Right atrium auricular region (tissue), 2 donors: ENCODE measurements around the gene UMODL1. TPM values are rescaled to one million over a fixed set of nuclear protein-coding genes. Genes with fewer than 3 reads are reported as not detected.

Experiments used
- DNase-seq: peaks from one replicate; pipeline ENCODE4 v3.0.0-alpha.2; 2019; ENCODE audit warnings: low spot score
- H3K27ac ChIP-seq, 2 donors: fragments of 200-600 bp; sonication (generic); 1 replicate in 1 of 2; 2 replicates in 1 of 2; pipeline ENCODE4 v1.5.1; 2016 to 2019
- H3K27me3 ChIP-seq, 2 donors: fragments of 200-600 bp; sonication (generic); one replicate each; pipeline versions ENCODE4 v1.5.1 to v1.6.0; 2017 to 2019
- H3K36me3 ChIP-seq: fragments of 200-600 bp; sonication (generic); one replicate; pipeline ENCODE4 v1.5.1; 2016
- H3K4me1 ChIP-seq, 2 donors: fragments of 200-600 bp; sonication (generic); one replicate each; pipeline versions ENCODE4 v1.5.1 to v1.6.0; 2017 to 2019
- H3K4me3 ChIP-seq, 2 donors: fragments of 200-600 bp; sonication (generic); 1 replicate in 1 of 2; 2 replicates in 1 of 2; pipeline ENCODE4 v1.5.1; 2017 to 2019; ENCODE audit warnings: mild to moderate bottlenecking in 1 of 2, moderate library complexity in 1 of 2
- H3K9me3 ChIP-seq, 2 donors: fragments of 200-600 bp; sonication (generic); one replicate each; pipeline ENCODE4 v1.5.1; 2019
- total RNA-seq, 2 donors: library from RNA; depleted of rRNA; stranded (reverse); fragments of >200 nt; gene quantifications; one replicate each; pipeline ENCODE4 v1.1.0, GENCODE V29; 2016
- TF ChIP-seq, protein P1 (sequence below), 2 donors: fragments of 200-600 bp; sonication (generic); IDR thresholded peaks; one replicate each; pipeline ENCODE4 v1.5.1; 2019; ENCODE audit warnings: antibody characterized with exemption in 2 of 2

The UMODL1 gene
- total RNA-seq, 2 donors from 2014 or later = not detected

GRCh38 chr21:42068256-42068545, 2.9 kb upstream of the UMODL1 start:
- Histone ChIP-seq H3K4me3 (no peak overlapping the region), H3K9me3 (no peaks in the 10 kb centered on the region), H3K27ac (no peak overlapping the region), H3K4me1 (no peaks in the 10 kb centered on the region), H3K27me3 (no peaks in the 10 kb centered on the region), H3K36me3 (no peaks in the 10 kb centered on the region)
- no peak for DNase-seq
- TF ChIP-seq, protein P1, sequence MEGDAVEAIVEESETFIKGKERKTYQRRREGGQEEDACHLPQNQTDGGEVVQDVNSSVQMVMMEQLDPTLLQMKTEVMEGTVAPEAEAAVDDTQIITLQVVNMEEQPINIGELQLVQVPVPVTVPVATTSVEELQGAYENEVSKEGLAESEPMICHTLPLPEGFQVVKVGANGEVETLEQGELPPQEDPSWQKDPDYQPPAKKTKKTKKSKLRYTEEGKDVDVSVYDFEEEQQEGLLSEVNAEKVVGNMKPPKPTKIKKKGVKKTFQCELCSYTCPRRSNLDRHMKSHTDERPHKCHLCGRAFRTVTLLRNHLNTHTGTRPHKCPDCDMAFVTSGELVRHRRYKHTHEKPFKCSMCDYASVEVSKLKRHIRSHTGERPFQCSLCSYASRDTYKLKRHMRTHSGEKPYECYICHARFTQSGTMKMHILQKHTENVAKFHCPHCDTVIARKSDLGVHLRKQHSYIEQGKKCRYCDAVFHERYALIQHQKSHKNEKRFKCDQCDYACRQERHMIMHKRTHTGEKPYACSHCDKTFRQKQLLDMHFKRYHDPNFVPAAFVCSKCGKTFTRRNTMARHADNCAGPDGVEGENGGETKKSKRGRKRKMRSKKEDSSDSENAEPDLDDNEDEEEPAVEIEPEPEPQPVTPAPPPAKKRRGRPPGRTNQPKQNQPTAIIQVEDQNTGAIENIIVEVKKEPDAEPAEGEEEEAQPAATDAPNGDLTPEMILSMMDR (IDR thresholded peaks at IDR 0.05) = no peak

GRCh38 chr21:42068592-42068991, 2.5 kb upstream of the UMODL1 start:
- no peak for DNase-seq
- Histone ChIP-seq H3K4me3 (no peak overlapping the region), H3K27me3 (no peaks in the 10 kb centered on the region)

GRCh38 chr21:42069327-42069726, 1.8 kb upstream of the UMODL1 start:
- H3K9me3 ChIP-seq = no peaks in the 10 kb centered on the region
- TF ChIP-seq, protein P1 (IDR thresholded peaks at IDR 0.05) = no peak
- no peaks in the 10 kb centered on the region for H3K36me3 ChIP-seq
- no peak for DNase-seq
- no peak overlapping the region for H3K27ac ChIP-seq
- H3K4me3 ChIP-seq = no peak overlapping the region
- H3K4me1 ChIP-seq = no peaks in the 10 kb centered on the region
- H3K27me3 ChIP-seq = no peaks in the 10 kb centered on the region

More at GRCh38 chr21:42068592-42068991, 2.5 kb upstream of the UMODL1 start:
- no peaks in the 10 kb centered on the region for H3K36me3 ChIP-seq
- H3K27ac ChIP-seq = no peak overlapping the region
- TF ChIP-seq, protein P1 (IDR thresholded peaks at IDR 0.05) = no peak
- H3K9me3 ChIP-seq = no peaks in the 10 kb centered on the region
- H3K4me1 ChIP-seq = no peaks in the 10 kb centered on the region

DNA sequence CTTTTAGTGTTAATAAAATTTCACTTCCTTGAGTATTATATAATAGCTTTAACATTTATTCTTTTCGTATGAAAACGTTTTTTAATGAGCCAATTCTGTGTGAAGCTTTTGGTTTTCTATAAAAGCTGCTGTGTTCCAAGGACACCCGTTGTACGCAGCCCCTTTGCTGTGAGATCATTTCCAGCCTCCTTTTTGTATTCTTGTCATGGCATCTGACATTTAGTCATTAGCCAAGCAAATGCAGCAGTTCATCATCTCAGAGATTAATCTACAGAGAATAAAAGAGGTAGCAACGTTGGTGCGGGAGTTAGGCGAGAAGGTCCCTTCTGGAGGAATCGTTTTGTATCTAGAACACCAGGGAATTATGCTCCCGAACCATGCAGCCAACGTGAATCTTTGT, 1.3 kb upstream of the UMODL1 start:
- H3K27ac ChIP-seq = no peak overlapping the region
- H3K36me3 ChIP-seq = no peaks in the 10 kb centered on the region
- H3K4me1 ChIP-seq = no peaks in the 10 kb centered on the region
- H3K9me3 ChIP-seq = no peaks in the 10 kb centered on the region
- TF ChIP-seq, protein P1 (IDR thresholded peaks at IDR 0.05) = no peak
- H3K27me3 ChIP-seq = no peaks in the 10 kb centered on the region
- H3K4me3 ChIP-seq = no peak overlapping the region
- DNase-seq = no peak

DNA sequence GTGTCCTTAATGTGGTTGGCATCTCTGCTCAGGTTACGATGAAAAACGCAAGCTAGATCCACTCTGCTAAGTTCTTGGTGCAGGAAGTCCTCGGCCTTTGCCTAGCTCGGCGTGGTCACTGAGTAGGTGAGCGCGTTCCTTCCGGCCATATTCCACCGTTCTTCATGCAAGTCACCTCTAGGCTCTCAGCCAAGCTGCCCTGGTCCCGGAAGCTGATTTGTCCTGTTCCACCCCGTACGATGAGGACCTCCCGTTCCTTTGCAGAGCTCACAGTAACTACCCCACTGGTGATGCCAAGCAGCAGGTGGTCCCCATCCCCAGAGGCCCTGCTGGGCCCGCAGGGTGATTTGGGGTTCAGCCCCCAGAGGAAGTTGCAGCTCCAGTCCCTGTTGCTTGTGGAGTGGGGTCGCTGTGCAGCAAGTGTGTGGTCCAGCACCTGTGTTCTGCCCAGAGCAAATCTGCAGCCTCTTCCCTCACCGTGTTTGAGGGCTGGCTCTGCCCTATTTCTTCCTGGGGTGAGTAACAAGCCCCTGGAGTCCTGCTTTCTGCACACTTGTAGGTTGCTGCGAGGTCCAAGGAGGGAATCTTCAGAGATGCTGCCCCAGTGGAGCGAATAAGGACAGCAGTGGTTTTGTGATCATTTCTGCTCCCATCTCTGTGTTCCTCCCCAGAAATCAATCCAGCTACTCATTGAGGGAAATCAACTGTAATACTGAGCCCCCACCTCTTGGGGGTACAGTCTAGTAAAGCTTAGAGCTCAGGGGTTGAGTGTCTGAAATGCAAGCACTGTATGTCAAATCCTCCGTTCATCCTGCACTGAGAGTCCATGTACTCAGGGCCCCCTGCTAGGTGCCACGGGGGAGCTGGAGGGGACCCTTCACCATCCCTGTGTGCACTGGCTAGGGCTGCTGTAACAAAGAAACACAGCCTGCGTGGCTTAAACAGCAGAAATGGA, 2.3 kb downstream of the UMODL1 start:
- TF ChIP-seq, protein P1 (IDR thresholded peaks at IDR 0.05) = no peak
- DNase-seq = no peak
- Histone ChIP-seq H3K36me3 (no peaks in the 10 kb centered on the region), H3K27me3 (no peaks in the 10 kb centered on the region), H3K27ac (no peak overlapping the region), H3K4me3 (no peak overlapping the region), H3K4me1 (no peaks in the 10 kb centered on the region), H3K9me3 (no peaks in the 10 kb centered on the region)
